ENCODE measurements around the gene LRRC41.

The LRRC41 gene

DNA sequence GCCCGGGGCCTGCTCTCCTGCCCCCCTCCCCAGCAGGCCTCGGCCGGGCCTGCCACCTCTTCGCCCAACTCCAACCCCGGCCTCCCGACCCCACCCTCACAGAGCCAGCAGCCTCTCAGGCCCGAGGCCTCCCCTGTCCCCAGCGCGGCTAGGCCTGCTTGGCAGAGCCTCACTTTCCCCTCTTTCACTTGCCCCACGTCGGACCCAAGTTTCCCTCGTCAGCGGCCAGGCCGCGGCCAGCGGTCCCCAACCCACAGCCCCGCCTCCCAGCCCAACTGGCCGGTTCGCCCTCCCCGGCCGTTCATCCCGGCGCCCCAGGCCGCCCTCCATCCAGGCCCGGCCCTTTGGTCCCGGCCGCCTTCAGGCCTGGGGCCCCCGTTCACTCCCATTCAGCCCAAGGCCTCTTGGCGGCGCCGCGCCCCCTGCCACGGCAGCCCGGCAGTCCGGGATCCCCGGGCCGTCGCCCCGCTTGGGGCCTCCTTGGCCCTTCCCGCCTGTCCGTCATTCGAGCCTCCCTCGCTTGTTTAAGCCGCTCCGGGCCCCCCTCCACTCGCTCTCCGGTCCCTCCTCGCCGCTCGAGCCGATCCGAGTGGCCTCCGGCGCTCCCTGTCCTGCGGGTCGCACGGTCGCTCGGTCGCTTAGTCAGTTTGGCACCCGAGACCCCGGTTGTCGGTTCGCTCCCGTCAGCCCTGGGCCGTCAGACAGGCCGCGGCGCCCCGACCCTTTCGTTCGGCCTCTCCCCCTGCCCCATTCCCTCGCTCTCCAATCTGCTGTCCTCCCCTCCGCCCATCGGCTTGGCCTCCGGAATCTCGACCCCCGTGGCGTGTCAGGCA is 1.4 kb downstream of the LRRC41 start:
- H3K4me3 ChIP-seq (ENCODE audit: low read depth, low read length): peak overlapping the region; percentile 89
- peak overlapping the region; percentile 75 for H2AFZ ChIP-seq (ENCODE audit: low read length, unreplicated experiment)
- H3K27me3 ChIP-seq (ENCODE audit: insufficient read depth, low read length): no peaks in the 10 kb centered on the region
- peaks cover 93% of the 10 kb centered on the region for H3K79me2 ChIP-seq (ENCODE audit: control insufficient read depth, insufficient read depth, low read length, unreplicated experiment)
- peak overlapping the region; percentile 86 for H3K27ac ChIP-seq (ENCODE audit: low read depth, low read length)
- H3K36me3 ChIP-seq (ENCODE audit: insufficient read depth, low read length): peaks cover 11% of the 10 kb centered on the region
- H3K4me1 ChIP-seq (ENCODE audit: control insufficient read depth, insufficient read depth, low read length, unreplicated experiment): peaks cover 21% of the 10 kb centered on the region

- peak overlapping the region; percentile 89 for H3K4me3 ChIP-seq (ENCODE audit: low read depth, low read length)
- H3K36me3 ChIP-seq (ENCODE audit: insufficient read depth, low read length): peaks cover 17% of the 10 kb centered on the region
- peaks cover 21% of the 10 kb centered on the region for H3K4me1 ChIP-seq (ENCODE audit: control insufficient read depth, insufficient read depth, low read length, unreplicated experiment)
- peaks cover 88% of the 10 kb centered on the region for H3K79me2 ChIP-seq (ENCODE audit: control insufficient read depth, insufficient read depth, low read length, unreplicated experiment)
- H3K27ac ChIP-seq (ENCODE audit: low read depth, low read length): peak overlapping the region; percentile 86
- H3K27me3 ChIP-seq (ENCODE audit: insufficient read depth, low read length): no peaks in the 10 kb centered on the region
- peak overlapping the region; percentile 50 for H2AFZ ChIP-seq (ENCODE audit: low read length, unreplicated experiment)
Observed at GRCh38 chr1:46301406-46301807, 2.0 kb downstream of the LRRC41 start.

DNA sequence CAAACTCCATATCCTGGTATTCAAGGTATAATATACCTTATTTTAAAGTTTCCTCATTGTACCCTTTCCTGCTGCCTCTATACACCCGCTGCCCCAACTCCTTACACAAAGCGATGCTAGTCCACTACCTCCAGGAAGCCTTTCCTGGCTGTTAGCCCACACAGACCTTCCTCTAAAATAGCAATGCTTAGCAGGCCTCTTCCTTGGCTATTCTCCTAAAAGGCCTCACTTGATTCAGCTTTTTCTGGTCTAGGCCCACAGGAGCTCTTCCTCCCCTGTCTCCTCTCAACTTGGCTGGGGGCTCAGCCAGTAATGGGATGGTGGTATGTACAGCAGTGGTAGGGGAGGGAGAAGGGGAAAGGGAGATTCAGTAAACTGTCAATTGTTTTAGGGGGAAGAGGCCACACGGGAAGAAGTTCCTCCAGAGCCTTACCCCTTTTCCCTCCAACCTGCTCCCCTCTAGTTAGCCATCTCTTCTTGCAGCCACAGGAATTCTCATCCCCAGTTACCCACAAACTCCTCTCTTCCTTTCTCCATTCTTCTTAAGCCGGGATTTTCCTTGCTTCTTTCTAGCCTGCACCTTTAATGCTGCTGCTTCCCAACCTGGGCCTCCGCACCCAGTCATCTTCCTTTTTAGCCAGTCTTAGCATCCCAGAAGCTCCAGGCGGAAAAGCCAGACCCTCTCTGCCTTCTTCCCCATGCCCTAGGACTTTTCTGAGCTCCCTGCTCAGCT is 2.6 kb downstream of the LRRC41 start:
- peak overlapping the region; percentile 86 for H3K27ac ChIP-seq (ENCODE audit: low read depth, low read length)
- peak overlapping the region; percentile 89 for H3K4me3 ChIP-seq (ENCODE audit: low read depth, low read length)
- H3K4me1 ChIP-seq (ENCODE audit: control insufficient read depth, insufficient read depth, low read length, unreplicated experiment): peaks cover 17% of the 10 kb centered on the region
- no peaks in the 10 kb centered on the region for H3K27me3 ChIP-seq (ENCODE audit: insufficient read depth, low read length)
- H3K79me2 ChIP-seq (ENCODE audit: control insufficient read depth, insufficient read depth, low read length, unreplicated experiment): peaks cover 83% of the 10 kb centered on the region
- H2AFZ ChIP-seq (ENCODE audit: low read length, unreplicated experiment): no peak overlapping the region
- peaks cover 20% of the 10 kb centered on the region for H3K36me3 ChIP-seq (ENCODE audit: insufficient read depth, low read length)

- Histone ChIP-seq H3K4me1 (ENCODE audit: control insufficient read depth, insufficient read depth, low read length, unreplicated experiment) (peaks cover 16% of the 10 kb centered on the region), H3K27me3 (ENCODE audit: insufficient read depth, low read length) (no peaks in the 10 kb centered on the region), H3K36me3 (ENCODE audit: insufficient read depth, low read length) (peaks cover 26% of the 10 kb centered on the region), H2AFZ (ENCODE audit: low read length, unreplicated experiment) (no peak overlapping the region), H3K27ac (ENCODE audit: low read depth, low read length) (no peak overlapping the region), H3K4me3 (ENCODE audit: low read depth, low read length) (no peak overlapping the region), H3K79me2 (ENCODE audit: control insufficient read depth, insufficient read depth, low read length, unreplicated experiment) (peaks cover 65% of the 10 kb centered on the region)
Observed at GRCh38 chr1:46298387-46298786, 5.0 kb downstream of the LRRC41 start.

DNA sequence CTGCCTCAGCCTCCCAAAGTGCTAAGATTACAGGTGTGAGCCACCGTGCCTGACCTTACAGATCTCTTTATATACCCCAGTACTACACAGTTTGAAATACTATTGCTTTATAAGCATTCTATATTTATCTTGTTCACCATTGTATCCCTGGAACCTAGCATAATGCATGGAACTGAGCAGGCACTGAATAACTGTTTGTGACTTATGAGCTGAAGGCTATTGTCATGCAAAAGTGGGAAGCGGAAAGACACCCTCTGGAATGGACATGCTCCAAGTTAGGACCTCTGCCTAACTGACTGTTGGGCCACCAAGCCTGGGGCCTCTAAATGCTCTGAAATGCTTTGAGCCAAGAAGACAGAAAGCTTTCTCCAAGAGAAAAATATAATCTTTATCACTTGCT is 8.1 kb downstream of the LRRC41 start:
- Histone ChIP-seq H2AFZ (ENCODE audit: low read length, unreplicated experiment) (no peak overlapping the region), H3K4me1 (ENCODE audit: control insufficient read depth, insufficient read depth, low read length, unreplicated experiment) (peaks cover 10% of the 10 kb centered on the region), H3K36me3 (ENCODE audit: insufficient read depth, low read length) (peaks cover 29% of the 10 kb centered on the region), H3K27me3 (ENCODE audit: insufficient read depth, low read length) (no peaks in the 10 kb centered on the region), H3K27ac (ENCODE audit: low read depth, low read length) (no peak overlapping the region), H3K4me3 (ENCODE audit: low read depth, low read length) (no peak overlapping the region), H3K79me2 (ENCODE audit: control insufficient read depth, insufficient read depth, low read length, unreplicated experiment) (peaks cover 38% of the 10 kb centered on the region)

DNA sequence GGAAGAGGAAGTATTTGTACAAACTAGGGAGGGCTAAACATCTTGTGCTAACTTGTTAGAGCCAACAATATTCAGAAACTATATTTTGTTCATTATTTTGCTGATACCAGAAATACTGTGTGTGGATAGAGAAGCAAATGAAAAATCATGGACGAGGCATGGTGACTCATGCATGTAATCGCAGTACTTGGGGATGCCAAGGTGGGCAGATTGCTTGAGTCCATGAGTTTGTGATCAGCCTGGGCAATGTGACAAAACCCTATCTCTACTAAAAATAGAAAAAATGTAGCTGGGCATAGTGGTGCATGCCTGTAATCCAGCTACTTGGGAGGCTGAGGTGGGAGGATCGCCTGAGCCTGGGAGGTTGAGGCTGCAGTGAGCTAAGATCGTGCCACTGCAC is 13.4 kb downstream of the LRRC41 start:
- H3K36me3 ChIP-seq (ENCODE audit: insufficient read depth, low read length): peaks cover 14% of the 10 kb centered on the region
- H3K27ac ChIP-seq (ENCODE audit: low read depth, low read length): peak overlapping the region; percentile 64

GRCh38 chr1:46289134-46289494 is 14.3 kb downstream of the LRRC41 start:
- peaks cover 16% of the 10 kb centered on the region for H3K36me3 ChIP-seq (ENCODE audit: insufficient read depth, low read length)
- H3K27ac ChIP-seq (ENCODE audit: low read depth, low read length): peak overlapping the region; percentile 64

More for the DNA sequence above, 13.4 kb downstream of the LRRC41 start:
- Histone ChIP-seq H2AFZ (ENCODE audit: low read length, unreplicated experiment) (no peak overlapping the region), H3K27me3 (ENCODE audit: insufficient read depth, low read length) (no peaks in the 10 kb centered on the region), H3K4me1 (ENCODE audit: control insufficient read depth, insufficient read depth, low read length, unreplicated experiment) (peaks cover 22% of the 10 kb centered on the region), H3K4me3 (ENCODE audit: low read depth, low read length) (no peak overlapping the region), H3K79me2 (ENCODE audit: control insufficient read depth, insufficient read depth, low read length, unreplicated experiment) (no peaks in the 10 kb centered on the region)

DNA sequence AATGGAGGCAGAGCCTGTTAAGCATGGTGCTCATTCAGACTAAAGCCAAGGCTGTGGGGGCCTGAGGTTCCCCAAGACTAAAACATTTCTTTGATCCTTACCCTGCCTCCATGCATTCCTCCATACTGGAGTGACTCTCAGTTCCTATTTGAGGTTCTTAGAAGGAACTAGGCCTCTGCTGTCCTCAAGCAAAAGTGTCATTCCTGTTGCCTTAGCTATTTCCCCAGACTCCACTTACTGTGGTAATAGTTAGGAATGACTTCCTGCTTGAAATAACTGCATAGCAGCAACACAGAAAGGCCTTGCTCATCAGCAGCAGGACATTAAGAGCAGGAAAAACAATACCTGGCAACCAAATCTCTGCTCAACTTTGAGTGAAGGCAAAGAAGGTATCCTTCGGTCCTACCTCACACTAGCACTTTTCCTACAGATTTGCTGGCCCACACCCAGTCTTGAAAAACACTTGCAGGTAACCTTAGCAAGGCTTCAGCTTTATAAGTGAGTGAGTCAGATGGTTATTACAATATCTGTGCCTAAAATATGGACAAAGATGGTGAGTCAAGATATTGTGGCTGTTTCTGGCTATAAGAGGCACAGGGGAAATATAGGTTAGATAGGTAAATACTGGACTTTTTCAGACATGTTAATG is 14.8 kb downstream of the LRRC41 start:
- H3K4me1 ChIP-seq (ENCODE audit: control insufficient read depth, insufficient read depth, low read length, unreplicated experiment): peaks cover 27% of the 10 kb centered on the region
- peak overlapping the region; percentile 64 for H3K27ac ChIP-seq (ENCODE audit: low read depth, low read length)
- peaks cover 16% of the 10 kb centered on the region for H3K36me3 ChIP-seq (ENCODE audit: insufficient read depth, low read length)
- no peak overlapping the region for H3K4me3 ChIP-seq (ENCODE audit: low read depth, low read length)
- no peak overlapping the region for H2AFZ ChIP-seq (ENCODE audit: low read length, unreplicated experiment)
- no peaks in the 10 kb centered on the region for H3K27me3 ChIP-seq (ENCODE audit: insufficient read depth, low read length)
- H3K79me2 ChIP-seq (ENCODE audit: control insufficient read depth, insufficient read depth, low read length, unreplicated experiment): no peaks in the 10 kb centered on the region

More at GRCh38 chr1:46289134-46289494, 14.3 kb downstream of the LRRC41 start:
- Histone ChIP-seq H3K4me3 (ENCODE audit: low read depth, low read length) (no peak overlapping the region), H3K4me1 (ENCODE audit: control insufficient read depth, insufficient read depth, low read length, unreplicated experiment) (peaks cover 27% of the 10 kb centered on the region), H3K79me2 (ENCODE audit: control insufficient read depth, insufficient read depth, low read length, unreplicated experiment) (no peaks in the 10 kb centered on the region), H3K27me3 (ENCODE audit: insufficient read depth, low read length) (no peaks in the 10 kb centered on the region), H2AFZ (ENCODE audit: low read length, unreplicated experiment) (no peak overlapping the region)

GRCh38 chr1:46285730-46286477 is 17.5 kb downstream of the LRRC41 start:
- Histone ChIP-seq H3K27ac (ENCODE audit: low read depth, low read length) (no peak overlapping the region), H3K36me3 (ENCODE audit: insufficient read depth, low read length) (peaks cover 18% of the 10 kb centered on the region)

More at GRCh38 chr1:46285730-46286477, 17.5 kb downstream of the LRRC41 start:
- Histone ChIP-seq H3K79me2 (ENCODE audit: control insufficient read depth, insufficient read depth, low read length, unreplicated experiment) (no peaks in the 10 kb centered on the region), H3K4me3 (ENCODE audit: low read depth, low read length) (no peak overlapping the region), H3K4me1 (ENCODE audit: control insufficient read depth, insufficient read depth, low read length, unreplicated experiment) (peaks cover 27% of the 10 kb centered on the region), H2AFZ (ENCODE audit: low read length, unreplicated experiment) (no peak overlapping the region), H3K27me3 (ENCODE audit: insufficient read depth, low read length) (no peaks in the 10 kb centered on the region)
